Measurements from ENCODE around the gene TRPV6.

The TRPV6 gene

GRCh38 chr7:142835487-142835886, 50.1 kb downstream of the TRPV6 start:
- ChIA-PET CTCF (interaction anchor here (0.6 to 0.7 kb wide), 3 partner anchors 16 to 380 kb away, joined by 3 to 5 read pairs (median 5); no protein-coding TSS in a partner anchor), POLR2A (no interaction called here)
- TF ChIP-seq LEF1 (IDR thresholded peaks at IDR 0.05; ENCODE audit: borderline replicate concordance) (no peak), ARNT (IDR thresholded peaks at IDR 0.05) (no peak)
- DNase-seq (ENCODE audit: extremely low spot score), result no peak

- ChIA-PET CTCF (no interaction called here), POLR2A (no interaction called here)
- TF ChIP-seq NFRKB (IDR thresholded peaks at IDR 0.05), result no peak
- no peak for TF ChIP-seq SP1 (IDR thresholded peaks at IDR 0.05)
- TF ChIP-seq LEF1 (IDR thresholded peaks at IDR 0.05; ENCODE audit: borderline replicate concordance), result no peak
- TF ChIP-seq FOXM1 (IDR thresholded peaks at IDR 0.05; ENCODE audit: borderline replicate concordance), result no peak
- TF ChIP-seq ZNF384 (IDR thresholded peaks at IDR 0.05), result no peak
- TF ChIP-seq CTBP1 (IDR thresholded peaks at IDR 0.05; ENCODE audit: borderline replicate concordance), result no peak
- no peak for TF ChIP-seq ELF4 (IDR thresholded peaks at IDR 0.05)
- TF ChIP-seq L3MBTL2 (conservative IDR thresholded peaks at IDR 0.05), result no peak
- TF ChIP-seq SUZ12 (IDR thresholded peaks at IDR 0.05), result no peak
- no peak for TF ChIP-seq FOXA1 (IDR thresholded peaks at IDR 0.05)
- no peak for TF ChIP-seq ARNT (IDR thresholded peaks at IDR 0.05)
- TF ChIP-seq HDGF (IDR thresholded peaks at IDR 0.05; ENCODE audit: borderline replicate concordance), result no peak
- no peak for TF ChIP-seq FOXK2 (IDR thresholded peaks at IDR 0.05)
- no peak for TF ChIP-seq TARDBP (IDR thresholded peaks at IDR 0.05)
- TF ChIP-seq PKNOX1 (IDR thresholded peaks at IDR 0.05), result no peak
- TF ChIP-seq BHLHE40 (IDR thresholded peaks at IDR 0.05; ENCODE audit: borderline replicate concordance), result no peak
- DNase-seq (ENCODE audit: extremely low spot score), result no peak
Measured at GRCh38 chr7:142833174-142834048, 52.1 kb downstream of the TRPV6 start.

GRCh38 chr7:142832417-142832816, 53.1 kb downstream of the TRPV6 start:
- ChIA-PET CTCF (interaction anchor here (0.6 kb wide), 1 partner anchor 170 kb away, joined by 3 read pairs; no protein-coding TSS in a partner anchor), POLR2A (no interaction called here)

GRCh38 chr7:142827951-142828500, 57.5 kb downstream of the TRPV6 start:
- CTCF ChIA-PET, result no interaction called here
- POLR2A ChIA-PET, result no interaction called here
- DNase-seq (ENCODE audit: extremely low spot score), result no peak
- no peak for TF ChIP-seq FOXA1 (IDR thresholded peaks at IDR 0.05)
- no peak for TF ChIP-seq NFRKB (IDR thresholded peaks at IDR 0.05)
- no peak for TF ChIP-seq ELF4 (IDR thresholded peaks at IDR 0.05)
- no peak for TF ChIP-seq SP1 (IDR thresholded peaks at IDR 0.05)
- TF ChIP-seq FOXK2 (IDR thresholded peaks at IDR 0.05), result no peak
- no peak for TF ChIP-seq LEF1 (IDR thresholded peaks at IDR 0.05; ENCODE audit: borderline replicate concordance)
- TF ChIP-seq PKNOX1 (IDR thresholded peaks at IDR 0.05), result no peak
- TF ChIP-seq ZNF384 (IDR thresholded peaks at IDR 0.05), result no peak
- no peak for TF ChIP-seq FOXM1 (IDR thresholded peaks at IDR 0.05; ENCODE audit: borderline replicate concordance)
- no peak for TF ChIP-seq L3MBTL2 (conservative IDR thresholded peaks at IDR 0.05)
- TF ChIP-seq SUZ12 (IDR thresholded peaks at IDR 0.05), result no peak
- TF ChIP-seq HDGF (IDR thresholded peaks at IDR 0.05; ENCODE audit: borderline replicate concordance), result no peak
- TF ChIP-seq ARNT (IDR thresholded peaks at IDR 0.05), result no peak
- TF ChIP-seq CTBP1 (IDR thresholded peaks at IDR 0.05; ENCODE audit: borderline replicate concordance), result no peak
- TF ChIP-seq BHLHE40 (IDR thresholded peaks at IDR 0.05; ENCODE audit: borderline replicate concordance), result no peak
- TF ChIP-seq TARDBP (IDR thresholded peaks at IDR 0.05), result no peak

More at GRCh38 chr7:142832417-142832816, 53.1 kb downstream of the TRPV6 start:
- DNase-seq (ENCODE audit: extremely low spot score), result no peak
- TF ChIP-seq SUZ12 (IDR thresholded peaks at IDR 0.05) (no peak), L3MBTL2 (conservative IDR thresholded peaks at IDR 0.05) (no peak), SP1 (IDR thresholded peaks at IDR 0.05) (no peak), BHLHE40 (IDR thresholded peaks at IDR 0.05; ENCODE audit: borderline replicate concordance) (no peak), CTBP1 (IDR thresholded peaks at IDR 0.05; ENCODE audit: borderline replicate concordance) (no peak), PKNOX1 (IDR thresholded peaks at IDR 0.05) (no peak)

- TF ChIP-seq ELF4 (IDR thresholded peaks at IDR 0.05) (no peak), FOXA1 (IDR thresholded peaks at IDR 0.05) (no peak), ARNT (IDR thresholded peaks at IDR 0.05) (no peak), TARDBP (IDR thresholded peaks at IDR 0.05) (no peak), CTBP1 (IDR thresholded peaks at IDR 0.05; ENCODE audit: borderline replicate concordance) (no peak), FOXM1 (IDR thresholded peaks at IDR 0.05; ENCODE audit: borderline replicate concordance) (no peak), SUZ12 (IDR thresholded peaks at IDR 0.05) (no peak), L3MBTL2 (conservative IDR thresholded peaks at IDR 0.05) (no peak), FOXK2 (IDR thresholded peaks at IDR 0.05) (no peak), BHLHE40 (IDR thresholded peaks at IDR 0.05; ENCODE audit: borderline replicate concordance) (no peak), NFRKB (IDR thresholded peaks at IDR 0.05) (no peak)
- ChIA-PET CTCF (no interaction called here), POLR2A (no interaction called here)
- no peak for DNase-seq (ENCODE audit: extremely low spot score)
Measured at GRCh38 chr7:142822714-142823113, 62.8 kb downstream of the TRPV6 start.
